Muscle layer of colon (tissue), 2 donors: ENCODE measurements around the gene PSMD8.
"Not testable (repeated sequence)": the region's sequence is repeated elsewhere in the genome, so short reads cannot be mapped to it uniquely, and the experiment has no call there.

Experiments
- H3K27ac ChIP-seq: one replicate; pipeline ENCODE4 v1.7.0; 2013; ENCODE audit warnings: low read depth, mild to moderate bottlenecking, low read length, moderate library complexity
- H3K27me3 ChIP-seq, 2 donors: one replicate each; pipeline ENCODE4 v1.7.0; 2013; ENCODE audit warnings: low read length in 2 of 2, mild to moderate bottlenecking in 2 of 2; ENCODE audit not compliant: insufficient read depth in 2 of 2, control insufficient read depth in 1 of 2
- H3K36me3 ChIP-seq: one replicate; pipeline ENCODE4 v1.7.0; 2013; ENCODE audit warnings: mild to moderate bottlenecking, low read length; ENCODE audit not compliant: insufficient read depth
- H3K4me1 ChIP-seq: one replicate; pipeline ENCODE4 v1.7.0; 2013; ENCODE audit warnings: mild to moderate bottlenecking, low read length; ENCODE audit not compliant: insufficient read depth
- H3K4me3 ChIP-seq, 2 donors: one replicate each; pipeline ENCODE4 v1.7.0; 2013; ENCODE audit warnings: low read length in 2 of 2, low read depth in 1 of 2, mild to moderate bottlenecking in 1 of 2, moderate library complexity in 1 of 2
- H3K9ac ChIP-seq: one replicate; pipeline ENCODE4 v1.7.0; 2013; ENCODE audit warnings: low read length
- H3K9me3 ChIP-seq: one replicate; pipeline ENCODE4 v1.7.0; 2013; ENCODE audit warnings: mild to moderate bottlenecking, low read length
- donor health status: abdominal sarcoma.
- donor health status: Adenocarcinoma of cecum.

The PSMD8 gene

GRCh38 chr19:38362946-38363688, 11.3 kb upstream of the PSMD8 start:
- peaks cover 12% of the 10 kb centered on the region for H3K4me1 ChIP-seq
- H3K36me3 ChIP-seq, H3K4me3 ChIP-seq, H3K9me3 ChIP-seq, H3K9ac ChIP-seq, H3K27ac ChIP-seq: not testable (repeated sequence)
- H3K27me3 ChIP-seq, result peaks cover 15 to 44% of the 10 kb centered on the region in 2 donors

DNA sequence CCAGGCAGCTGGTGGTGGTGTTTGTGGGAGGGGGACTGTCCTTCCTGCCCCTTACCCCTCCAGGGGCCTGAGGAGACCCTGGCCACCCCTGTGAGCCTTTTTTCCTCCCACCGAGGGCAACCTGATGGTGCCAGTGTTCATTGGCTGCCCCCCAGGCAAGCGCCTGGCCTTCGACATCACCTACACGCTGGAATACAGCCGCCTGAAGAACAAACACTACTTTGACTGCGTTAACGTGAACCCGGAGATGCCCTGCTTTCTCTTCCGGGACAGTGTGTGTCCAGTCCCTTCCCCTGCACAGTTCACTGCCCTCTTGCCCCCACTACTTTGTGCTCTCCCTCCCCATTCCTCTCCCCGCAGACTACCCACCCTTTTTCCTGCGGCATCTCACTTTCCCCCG, 7.3 kb upstream of the PSMD8 start:
- peaks cover 0 to 15% of the 10 kb centered on the region in 2 donors for H3K27me3 ChIP-seq
- H3K4me3 ChIP-seq, result no peak overlapping the region
- peaks cover 6% of the 10 kb centered on the region for H3K4me1 ChIP-seq
- no peaks in the 10 kb centered on the region for H3K9me3 ChIP-seq
- H3K27ac ChIP-seq, result no peak overlapping the region
- H3K36me3 ChIP-seq, result no peaks in the 10 kb centered on the region
- H3K9ac ChIP-seq, result no peak overlapping the region

DNA sequence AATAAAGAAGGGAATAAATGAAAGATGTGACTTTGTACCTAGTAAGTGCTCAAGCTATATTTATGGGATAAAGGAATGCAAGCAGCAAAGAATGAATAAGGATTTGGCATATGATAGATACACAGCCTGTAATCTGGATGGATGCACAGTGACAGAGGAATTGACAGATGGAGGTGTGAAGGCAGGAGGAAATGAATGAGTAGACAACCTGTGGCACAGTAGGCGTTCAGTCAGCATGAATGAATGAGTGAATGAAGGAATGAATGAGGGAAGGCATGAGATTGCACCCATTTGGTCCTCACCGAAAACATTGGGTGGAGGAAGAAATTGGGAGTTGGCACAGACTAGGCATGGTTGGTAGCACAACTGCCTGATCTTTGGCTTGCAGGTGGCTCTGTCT, 4.8 kb upstream of the PSMD8 start:
- H3K27ac ChIP-seq, result no peak overlapping the region
- H3K36me3 ChIP-seq, result no peaks in the 10 kb centered on the region
- peaks cover 0 to 6% of the 10 kb centered on the region in 2 donors for H3K27me3 ChIP-seq
- H3K4me1 ChIP-seq, result no peaks in the 10 kb centered on the region
- no peaks in the 10 kb centered on the region for H3K9me3 ChIP-seq
- no peak overlapping the region for H3K4me3 ChIP-seq
- H3K9ac ChIP-seq, result no peak overlapping the region

- no peak overlapping the region for H3K9ac ChIP-seq
- no peak overlapping the region for H3K27ac ChIP-seq
- no peaks in the 10 kb centered on the region for H3K9me3 ChIP-seq
- peaks cover under 1% of the 10 kb centered on the region for H3K4me1 ChIP-seq
- H3K27me3 ChIP-seq, result peaks cover 0 to 4% of the 10 kb centered on the region in 2 donors
- H3K4me3 ChIP-seq, result no peak overlapping the region
- no peaks in the 10 kb centered on the region for H3K36me3 ChIP-seq
Observed at GRCh38 chr19:38370299-38370698, 4.1 kb upstream of the PSMD8 start.

GRCh38 chr19:38371081-38371480, 3.3 kb upstream of the PSMD8 start:
- H3K9ac ChIP-seq, result no peak overlapping the region
- H3K27ac ChIP-seq, result no peak overlapping the region
- no peaks in the 10 kb centered on the region for H3K9me3 ChIP-seq
- no peak overlapping the region for H3K4me3 ChIP-seq
- H3K36me3 ChIP-seq, result peaks cover 1% of the 10 kb centered on the region
- no peaks in the 10 kb centered on the region for H3K27me3 ChIP-seq
- H3K4me1 ChIP-seq, result peaks cover 9% of the 10 kb centered on the region

DNA sequence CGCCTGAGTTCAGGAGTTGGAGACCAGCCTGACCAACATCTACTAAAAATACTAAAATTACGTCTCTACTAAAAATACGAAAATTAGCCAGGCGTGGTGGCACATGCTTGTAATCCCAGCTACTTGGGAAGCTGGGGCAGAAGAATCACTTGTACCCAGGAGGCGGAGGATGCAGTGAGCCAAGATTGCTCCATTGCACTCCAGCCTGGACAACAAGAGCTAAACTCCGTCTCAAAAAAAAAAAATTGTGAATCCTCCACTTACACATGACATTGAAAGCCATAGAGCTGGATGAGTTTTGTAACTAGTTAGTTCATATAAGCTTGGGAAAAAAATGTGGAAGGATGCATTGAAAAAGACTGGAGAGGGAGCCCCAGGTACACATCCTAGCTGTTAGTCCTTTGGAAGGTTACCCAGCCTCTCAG, 452 bp upstream of the PSMD8 start:
- H3K9me3 ChIP-seq, result no peaks in the 10 kb centered on the region
- H3K4me3 ChIP-seq, result peak overlapping the region; percentile 4 to 96
- peak overlapping the region; percentile 25 for H3K27ac ChIP-seq
- H3K4me1 ChIP-seq, result peaks cover 19% of the 10 kb centered on the region
- H3K27me3 ChIP-seq, result no peaks in the 10 kb centered on the region
- peak overlapping the region; percentile 56 for H3K9ac ChIP-seq
- peaks cover 17% of the 10 kb centered on the region for H3K36me3 ChIP-seq

DNA sequence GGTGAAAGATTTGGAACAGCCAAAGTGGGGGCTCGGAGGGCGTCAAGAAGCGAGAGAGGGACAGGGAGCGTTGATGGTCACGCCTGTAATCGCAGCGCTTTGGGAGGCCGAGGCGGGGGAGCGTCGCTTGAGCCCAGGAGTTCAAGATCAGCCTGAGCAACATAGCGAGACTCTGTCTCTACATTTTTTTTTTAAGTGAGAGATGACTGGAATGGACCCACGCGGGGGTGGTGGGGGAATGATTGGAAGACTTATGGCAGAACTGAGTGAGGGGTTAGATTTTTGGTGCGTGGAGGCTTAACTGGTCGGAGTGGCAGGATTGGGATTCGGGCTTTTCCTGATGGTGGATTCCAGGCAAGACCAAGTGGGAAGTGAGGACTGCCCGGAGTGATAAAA, 725 bp downstream of the PSMD8 start:
- H3K36me3 ChIP-seq, result peaks cover 26% of the 10 kb centered on the region
- H3K9ac ChIP-seq, result peak overlapping the region; percentile 96
- no peaks in the 10 kb centered on the region for H3K27me3 ChIP-seq
- peak overlapping the region; percentile 90 to 96 for H3K4me3 ChIP-seq
- H3K4me1 ChIP-seq, result peaks cover 19% of the 10 kb centered on the region
- peak overlapping the region; percentile 87 for H3K27ac ChIP-seq
- H3K9me3 ChIP-seq, result no peaks in the 10 kb centered on the region

DNA sequence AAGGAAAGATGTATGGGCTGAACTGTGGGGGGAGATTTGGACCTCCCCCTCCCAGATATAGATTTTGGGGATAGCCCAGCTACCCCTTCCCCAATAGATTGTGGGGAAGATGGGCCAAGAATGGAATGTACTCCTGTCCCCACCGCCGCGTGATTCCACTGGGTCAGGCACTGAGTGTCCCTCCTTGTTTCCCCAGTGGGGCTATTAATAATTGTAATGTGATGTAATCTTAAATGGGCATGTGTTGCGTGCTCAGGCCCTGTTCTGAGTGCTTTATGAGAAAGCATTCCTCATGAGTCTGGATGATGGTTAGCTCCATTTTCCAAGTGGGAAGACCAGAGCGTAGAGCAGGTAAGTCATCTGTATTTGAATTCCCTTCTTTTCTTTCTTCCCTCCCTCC, 1.4 kb downstream of the PSMD8 start:
- Histone ChIP-seq H3K27ac (no peak overlapping the region), H3K9me3 (no peaks in the 10 kb centered on the region), H3K9ac (peak overlapping the region; percentile 96), H3K36me3 (peaks cover 32% of the 10 kb centered on the region), H3K4me3 (peak overlapping the region; percentile 90 to 96), H3K4me1 (peaks cover 19% of the 10 kb centered on the region), H3K27me3 (no peaks in the 10 kb centered on the region)

- no peak overlapping the region for H3K27ac ChIP-seq
- no peak overlapping the region for H3K4me3 ChIP-seq
- H3K4me1 ChIP-seq, result peaks cover 19% of the 10 kb centered on the region
- no peaks in the 10 kb centered on the region for H3K27me3 ChIP-seq
- no peak overlapping the region for H3K9ac ChIP-seq
- peaks cover 40% of the 10 kb centered on the region for H3K36me3 ChIP-seq
- H3K9me3 ChIP-seq, result no peaks in the 10 kb centered on the region
Observed at GRCh38 chr19:38376576-38376975, 2.2 kb downstream of the PSMD8 start.

GRCh38 chr19:38377052-38377451, 2.7 kb downstream of the PSMD8 start:
- peaks cover 45% of the 10 kb centered on the region for H3K36me3 ChIP-seq
- H3K4me3 ChIP-seq, result no peak overlapping the region
- H3K9me3 ChIP-seq, result no peaks in the 10 kb centered on the region
- no peak overlapping the region for H3K9ac ChIP-seq
- peaks cover 0 to 5% of the 10 kb centered on the region in 2 donors for H3K27me3 ChIP-seq
- H3K4me1 ChIP-seq, result peaks cover 19% of the 10 kb centered on the region
- no peak overlapping the region for H3K27ac ChIP-seq

DNA sequence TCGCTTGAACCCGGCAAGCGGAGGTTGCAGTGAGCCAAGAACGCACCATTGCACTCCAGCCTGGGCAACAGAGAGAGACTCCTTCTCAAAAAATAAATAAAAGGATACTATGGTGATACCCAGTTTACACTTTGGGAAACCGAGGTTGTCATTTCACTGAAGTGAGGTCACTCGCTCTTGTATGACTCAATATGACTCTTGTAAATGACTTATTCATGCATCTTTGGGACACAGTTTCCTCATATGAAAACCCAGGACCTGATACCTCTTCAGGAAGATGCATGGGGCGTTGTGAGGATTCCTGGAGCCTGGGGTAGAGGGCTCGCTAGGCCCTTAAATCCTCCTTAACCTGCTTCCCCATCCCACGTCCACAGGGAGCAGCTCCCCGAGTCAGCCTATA, 4.5 kb downstream of the PSMD8 start:
- Histone ChIP-seq H3K4me3 (no peak overlapping the region), H3K27me3 (peaks cover 0 to 11% of the 10 kb centered on the region in 2 donors), H3K27ac (no peak overlapping the region), H3K9me3 (no peaks in the 10 kb centered on the region), H3K36me3 (peaks cover 63% of the 10 kb centered on the region), H3K4me1 (peaks cover 19% of the 10 kb centered on the region), H3K9ac (no peak overlapping the region)

GRCh38 chr19:38381138-38381537, 6.8 kb downstream of the PSMD8 start:
- Histone ChIP-seq H3K9me3 (no peaks in the 10 kb centered on the region), H3K27me3 (peaks cover 10 to 34% of the 10 kb centered on the region in 2 donors), H3K27ac (no peak overlapping the region), H3K36me3 (peaks cover 76% of the 10 kb centered on the region), H3K9ac (no peak overlapping the region), H3K4me3 (no peak overlapping the region), H3K4me1 (peaks cover 10% of the 10 kb centered on the region)
